BJ (cell line): ENCODE results near the gene CCDC102B. TPM values are rescaled to one million over a fixed set of nuclear protein-coding genes. Genes with fewer than 3 reads are reported as not detected.

Source experiments
- CTCF ChIA-PET: fragments of 350-600 bp; formaldehyde crosslinking; extraction: SDS; loops from one replicate; lab custom pipeline; 2021; ENCODE audit warnings: antibody characterized with exemption, inconsistent platforms; lab: Yijun Ruan, JAX
- POLR2A ChIA-PET: fragments of 300-600 bp; sonication (Branson Sonifier 250); formaldehyde crosslinking; extraction: SDS; loops from one replicate; lab custom pipeline; 2021; ENCODE audit warnings: antibody characterized with exemption; lab: Charles Lee
- DNase-seq: peaks from one replicate; pipeline ENCODE4 v3.0.0-alpha.2; 2011; ENCODE audit warnings: low read depth
- H3K27me3 ChIP-seq: 2 replicates; pipeline ENCODE4 v1.6.0; 2011; ENCODE audit warnings: low read length; ENCODE audit not compliant: control insufficient read depth, insufficient read depth
- H3K36me3 ChIP-seq: 2 replicates; pipeline ENCODE4 v1.5.1; 2011; ENCODE audit warnings: low read length; ENCODE audit not compliant: control insufficient read depth, insufficient read depth
- H3K4me3 ChIP-seq: 2 replicates; pipeline ENCODE4 v1.5.1; 2011; ENCODE audit warnings: low read depth, mild to moderate bottlenecking, control low read depth, low read length
- CTCF ChIP-seq: IDR thresholded peaks from 2 replicates; pipeline ENCODE4 v1.5.1; 2011; ENCODE audit warnings: low read depth, mild to moderate bottlenecking, control low read depth, inconsistent platforms, low read length, moderate library complexity; ENCODE audit not compliant: insufficient read depth
- polyA plus RNA-seq: library from polyadenylated mRNA; depleted of rRNA; stranded (reverse); fragments of >200 nt; gene quantifications from 2 replicates; pipeline ENCODE4 v1.2.3, GENCODE V29; 2011

CCDC102B gene
- polyA plus RNA-seq, 1 experiment: 2.8 TPM

GRCh38 chr18:68766433-68766832, 31.4 kb upstream of the CCDC102B start:
- H3K36me3 ChIP-seq: no peaks in the 10 kb centered on the region
- TF ChIP-seq CTCF: no peak
- DNase-seq: no peak

GRCh38 chr18:68769461-68769860, 28.4 kb upstream of the CCDC102B start:
- Histone ChIP-seq H3K27me3 (no peaks in the 10 kb centered on the region), H3K36me3 (no peaks in the 10 kb centered on the region), H3K4me3 (no peak overlapping the region)
- ChIA-PET CTCF (no interaction called here), POLR2A (no interaction called here)
- no peak for TF ChIP-seq CTCF
- DNase-seq: no peak

More at GRCh38 chr18:68766433-68766832, 31.4 kb upstream of the CCDC102B start:
- ChIA-PET POLR2A (no interaction called here), CTCF (no interaction called here)
- Histone ChIP-seq H3K27me3 (no peaks in the 10 kb centered on the region), H3K4me3 (no peak overlapping the region)

- H3K36me3 ChIP-seq: no peaks in the 10 kb centered on the region
- CTCF ChIA-PET: no interaction called here
- no peak for TF ChIP-seq CTCF
- POLR2A ChIA-PET: no interaction called here
- no peak for DNase-seq
- no peaks in the 10 kb centered on the region for H3K27me3 ChIP-seq
- H3K4me3 ChIP-seq: no peak overlapping the region
These were observed 25.6 kb upstream of the CCDC102B start for GRCh38 chr18:68772268-68772667.

GRCh38 chr18:68778280-68778886, 19.5 kb upstream of the CCDC102B start:
- H3K36me3 ChIP-seq: no peaks in the 10 kb centered on the region
- TF ChIP-seq CTCF: no peak
- DNase-seq: no peak
- H3K27me3 ChIP-seq: no peaks in the 10 kb centered on the region
- no peak overlapping the region for H3K4me3 ChIP-seq
- POLR2A ChIA-PET: no interaction called here
- CTCF ChIA-PET: no interaction called here

GRCh38 chr18:68779169-68779568, 18.7 kb upstream of the CCDC102B start:
- POLR2A ChIA-PET: no interaction called here
- no peak overlapping the region for H3K4me3 ChIP-seq
- no peak for TF ChIP-seq CTCF
- no peaks in the 10 kb centered on the region for H3K36me3 ChIP-seq
- no peak for DNase-seq
- no peaks in the 10 kb centered on the region for H3K27me3 ChIP-seq
- CTCF ChIA-PET: no interaction called here
